KMS-11 (cell line): Measurements from ENCODE around the gene ACP4.

Source experiments
- H2AFZ ChIP-seq: fragments of 200-600 bp; sonication (generic); 2 replicates; pipeline ENCODE4 v1.6.1; 2016; ENCODE audit warnings: antibody characterized with exemption, mixed run types, low read depth
- H3K27ac ChIP-seq: fragments of 200-600 bp; sonication (generic); 2 replicates; pipeline ENCODE4 v1.6.1; 2016; ENCODE audit warnings: mild to moderate bottlenecking, mixed run types
- H3K27me3 ChIP-seq: fragments of 200-600 bp; sonication (generic); 2 replicates; pipeline ENCODE4 v1.6.1; 2017; ENCODE audit warnings: mild to moderate bottlenecking, low read depth, mixed run types, moderate library complexity; ENCODE audit not compliant: insufficient read depth
- H3K36me3 ChIP-seq: fragments of 200-600 bp; sonication (generic); 2 replicates; pipeline ENCODE4 v1.6.1; 2017; ENCODE audit warnings: mild to moderate bottlenecking, mixed run types; ENCODE audit not compliant: insufficient read depth
- H3K4me1 ChIP-seq: fragments of 200-600 bp; sonication (generic); 2 replicates; pipeline ENCODE4 v1.6.1; 2016; ENCODE audit warnings: mild to moderate bottlenecking, low read depth, mixed run types; ENCODE audit not compliant: poor library complexity, severe bottlenecking
- H3K4me2 ChIP-seq: fragments of 200-600 bp; sonication (generic); 2 replicates; pipeline ENCODE4 v1.7.0; 2016; ENCODE audit warnings: mild to moderate bottlenecking, mixed run types
- H3K4me3 ChIP-seq: fragments of 200-600 bp; sonication (generic); IDR thresholded peaks from 2 replicates; pipeline ENCODE4 v1.6.1; 2017; ENCODE audit warnings: low read depth, low read length, mixed read lengths; ENCODE audit not compliant: insufficient read depth
- H3K79me2 ChIP-seq: fragments of 200-600 bp; sonication (generic); 2 replicates; pipeline ENCODE4 v1.6.1; 2016; ENCODE audit warnings: low read depth, mixed run types; ENCODE audit not compliant: insufficient read depth
- H3K9ac ChIP-seq: fragments of 200-600 bp; sonication (generic); 2 replicates; pipeline ENCODE4 v1.6.1; 2016; ENCODE audit warnings: mild to moderate bottlenecking, mixed run types
- H4K20me1 ChIP-seq: fragments of 200-600 bp; sonication (generic); 2 replicates; pipeline ENCODE4 v1.6.1; 2016; ENCODE audit warnings: mild to moderate bottlenecking, mixed run types; ENCODE audit not compliant: insufficient read depth
- CTCF ChIP-seq: fragments of 200-600 bp; sonication (generic); conservative IDR thresholded peaks from 2 replicates; pipeline ENCODE4 v1.6.1; 2017; ENCODE audit warnings: low read depth, mild to moderate bottlenecking, antibody characterized with exemption, low read length, moderate library complexity, mixed read lengths

Gene ACP4

GRCh38 chr19:50814883-50815282, 24.7 kb downstream of the ACP4 start:
- Histone ChIP-seq H3K4me1 (no peaks in the 10 kb centered on the region), H3K4me3 (no peak overlapping the region)
- no peak for TF ChIP-seq CTCF

GRCh38 chr19:50815439-50815838, 25.2 kb downstream of the ACP4 start:
- no peak for TF ChIP-seq CTCF
- Histone ChIP-seq H3K79me2 (no peaks in the 10 kb centered on the region), H3K4me2 (no peak overlapping the region), H3K27ac (no peak overlapping the region), H3K9ac (no peak overlapping the region), H3K36me3 (no peaks in the 10 kb centered on the region), H3K4me1 (no peaks in the 10 kb centered on the region), H3K4me3 (no peak overlapping the region), H2AFZ (no peak overlapping the region), H3K27me3 (peaks cover 34% of the 10 kb centered on the region; the same call in 1 of the 2 replicates), H4K20me1 (no peaks in the 10 kb centered on the region)

More at GRCh38 chr19:50814883-50815282, 24.7 kb downstream of the ACP4 start:
- no peak overlapping the region for H3K9ac ChIP-seq
- H4K20me1 ChIP-seq: no peaks in the 10 kb centered on the region
- H3K4me2 ChIP-seq: no peak overlapping the region
- H3K79me2 ChIP-seq: no peaks in the 10 kb centered on the region
- no peak overlapping the region for H2AFZ ChIP-seq
- peaks cover 28% of the 10 kb centered on the region; the same call in 1 of the 2 replicates for H3K27me3 ChIP-seq
- H3K36me3 ChIP-seq: no peaks in the 10 kb centered on the region
- no peak overlapping the region for H3K27ac ChIP-seq

GRCh38 chr19:50817941-50818858, 28.0 kb downstream of the ACP4 start:
- Histone ChIP-seq H3K27me3 (peaks cover 41% of the 10 kb centered on the region; the same call in 1 of the 2 replicates), H3K36me3 (no peaks in the 10 kb centered on the region), H2AFZ (no peak overlapping the region), H4K20me1 (no peaks in the 10 kb centered on the region), H3K79me2 (no peaks in the 10 kb centered on the region), H3K9ac (no peak overlapping the region), H3K27ac (no peak overlapping the region), H3K4me3 (no peak overlapping the region), H3K4me1 (no peaks in the 10 kb centered on the region), H3K4me2 (no peak overlapping the region)
- TF ChIP-seq CTCF: no peak

GRCh38 chr19:50818859-50819472, 28.8 kb downstream of the ACP4 start:
- Histone ChIP-seq H3K9ac (no peak overlapping the region), H3K4me2 (no peak overlapping the region), H3K27ac (no peak overlapping the region), H3K36me3 (no peaks in the 10 kb centered on the region), H3K79me2 (no peaks in the 10 kb centered on the region), H3K4me1 (no peaks in the 10 kb centered on the region), H2AFZ (no peak overlapping the region), H3K4me3 (no peak overlapping the region), H3K27me3 (peaks cover 37% of the 10 kb centered on the region; the same call in 1 of the 2 replicates), H4K20me1 (no peaks in the 10 kb centered on the region)
- TF ChIP-seq CTCF: no peak
